HG02840 (cell line): ENCODE measurements around the gene FANCC.

Experiments used
- ATAC-seq: cut with Tn5 transposase; IDR thresholded peaks from one replicate; pipeline ENCODE4 v1.9.1; 2021; ENCODE audit warnings: mild to moderate bottlenecking, moderate library complexity, moderate number of reproducible peaks; ENCODE audit not compliant: unreplicated experiment, low FRiP score

FANCC gene

GRCh38 chr9:95090871-95091577 is 226.5 kb downstream of the FANCC start:
- no peak for ATAC-seq

GRCh38 chr9:95090023-95090791 is 227.3 kb downstream of the FANCC start:
- ATAC-seq = no peak

GRCh38 chr9:95089257-95090022 is 228.1 kb downstream of the FANCC start:
- ATAC-seq = no peak

- no peak for ATAC-seq
Observed at GRCh38 chr9:95088421-95089161, 228.9 kb downstream of the FANCC start.

- ATAC-seq = no peak
Observed at GRCh38 chr9:95087659-95088242, 229.8 kb downstream of the FANCC start.

GRCh38 chr9:95086564-95086955 is 230.9 kb downstream of the FANCC start:
- no peak for ATAC-seq

GRCh38 chr9:95085861-95086563 is 231.5 kb downstream of the FANCC start:
- ATAC-seq = no peak

- ATAC-seq = no peak
Observed at GRCh38 chr9:95085036-95085770, 232.3 kb downstream of the FANCC start.

- no peak for ATAC-seq
Observed at GRCh38 chr9:95084254-95084934, 233.1 kb downstream of the FANCC start.

- ATAC-seq = no peak
Observed at GRCh38 chr9:95083086-95083768, 234.3 kb downstream of the FANCC start.

- no peak for ATAC-seq
Observed at GRCh38 chr9:95082401-95083084, 235.0 kb downstream of the FANCC start.

- ATAC-seq = no peak
Observed at GRCh38 chr9:95081998-95082397, 235.5 kb downstream of the FANCC start.

GRCh38 chr9:95080961-95081647 is 236.4 kb downstream of the FANCC start:
- no peak for ATAC-seq

- ATAC-seq = no peak
Observed at GRCh38 chr9:95079461-95079860, 238.0 kb downstream of the FANCC start.

GRCh38 chr9:95078939-95079338 is 238.6 kb downstream of the FANCC start:
- no peak for ATAC-seq

GRCh38 chr9:95078511-95078910 is 239.0 kb downstream of the FANCC start:
- no peak for ATAC-seq
